OCI-LY3 (cell line): ENCODE data around the gene HRH3.

Experiments
- CTCF ChIP-seq: fragments of 200-600, 300-600 bp; sonication (generic); IDR thresholded peaks from 2 replicates; pipeline ENCODE4 v1.5.1; 2014; ENCODE audit warnings: antibody characterized with exemption, low read length, low read depth
- EZH2phosphoT487 ChIP-seq: fragments of 200-600 bp; shearing (Covaris generic); IDR thresholded peaks from 2 replicates; pipeline ENCODE4 v1.6.1; 2018; ENCODE audit warnings: antibody characterized with exemption, mixed run types, low read depth

DNA sequence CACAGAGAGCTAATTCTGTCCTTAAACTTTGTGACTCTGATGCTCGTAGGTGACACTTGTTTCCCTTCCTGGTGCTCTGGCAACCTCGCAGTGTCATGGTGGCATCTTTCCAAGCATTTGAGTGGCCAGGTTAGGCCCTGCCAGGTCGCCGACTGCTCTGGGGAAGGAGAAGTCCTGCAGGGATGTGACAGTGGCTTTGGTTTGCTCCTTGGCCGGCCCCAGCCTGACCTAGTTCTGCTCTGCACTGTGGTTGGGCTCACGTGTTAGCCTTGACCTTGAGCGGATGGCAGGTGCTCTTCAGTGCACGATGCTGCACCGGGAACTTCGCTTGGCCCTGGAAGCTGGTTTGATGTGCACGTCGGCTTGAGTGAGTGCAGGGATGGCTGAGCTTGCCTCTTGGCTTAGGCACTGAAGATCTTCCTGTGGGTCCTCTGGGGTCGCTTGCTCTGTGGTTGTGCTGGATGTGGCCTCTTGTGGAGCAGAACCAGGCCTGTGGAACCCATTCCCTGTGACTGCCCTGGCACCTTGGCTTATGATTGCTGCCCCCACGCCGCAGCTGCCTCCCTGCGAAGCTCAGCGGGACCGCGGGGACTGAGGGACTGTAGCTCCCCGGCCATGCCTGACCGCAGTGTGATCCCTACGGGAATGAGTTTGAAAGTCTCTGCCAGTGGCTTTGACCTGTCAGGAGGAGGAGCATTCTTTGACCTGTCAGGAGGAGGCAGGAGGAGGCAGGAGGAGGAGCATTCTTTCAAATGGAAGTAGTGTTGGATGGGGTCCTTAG, 27.0 kb upstream of the HRH3 start:
- no peak for TF ChIP-seq CTCF
- TF ChIP-seq EZH2phosphoT487: no peak
